Glutamatergic neuron (in vitro differentiated cells): ENCODE data around the gene RFNG. TPM values are rescaled to one million over a fixed set of nuclear protein-coding genes. Genes with fewer than 3 reads are reported as not detected.

Source experiments
- DNase-seq: peaks from one replicate; pipeline ENCODE4 v3.0.0; 2022
- H3K27ac Mint-ChIP-seq: one replicate; pipeline ENCODE4 v1.8.0; 2020; ENCODE audit warnings: mild to moderate bottlenecking, mixed read lengths, inconsistent platforms; ENCODE audit not compliant: unreplicated experiment
- H3K27me3 Mint-ChIP-seq: one replicate; pipeline ENCODE4 v1.8.0; 2020; ENCODE audit warnings: mild to moderate bottlenecking, moderate library complexity, mixed read lengths, inconsistent platforms; ENCODE audit not compliant: unreplicated experiment
- H3K36me3 Mint-ChIP-seq: one replicate; pipeline ENCODE4 v1.8.0; 2020; ENCODE audit warnings: mild to moderate bottlenecking, mixed read lengths, inconsistent platforms; ENCODE audit not compliant: unreplicated experiment
- H3K4me1 Mint-ChIP-seq: one replicate; pipeline ENCODE4 v1.8.0; 2020; ENCODE audit warnings: mild to moderate bottlenecking, low read depth, mixed read lengths, inconsistent platforms; ENCODE audit not compliant: unreplicated experiment
- H3K4me3 Mint-ChIP-seq: one replicate; pipeline ENCODE4 v1.8.0; 2020; ENCODE audit warnings: mild to moderate bottlenecking, mixed read lengths, inconsistent platforms; ENCODE audit not compliant: unreplicated experiment
- H3K9me3 Mint-ChIP-seq: one replicate; pipeline ENCODE4 v1.8.0; 2020; ENCODE audit warnings: mild to moderate bottlenecking, moderate library complexity, mixed read lengths, inconsistent platforms; ENCODE audit not compliant: unreplicated experiment
- CTCF ChIP-seq: fragments of 200-600 bp; sonication (generic); IDR thresholded peaks from one replicate; pipeline ENCODE4 v1.5.0; 2021; ENCODE audit not compliant: partially characterized antibody, unreplicated experiment
- total RNA-seq: library from RNA; stranded (reverse); fragmentation: NEBNext Ultra II Directional; extraction: Animal tissue kit (Norgen Biotek cat#: 25700); gene quantifications from one replicate; pipeline ENCODE4 v1.2.1, GENCODE V29; 2021; ENCODE audit not compliant: unreplicated experiment

The RFNG gene
- total RNA-seq, 1 donor from 2014 or later, result 50.8 TPM

GRCh38 chr17:82092094-82092586 lies 40.5 kb upstream of the RFNG start:
- no peaks in the 10 kb centered on the region for H3K9me3 Mint-ChIP-seq
- no peak for TF ChIP-seq CTCF
- peaks cover 3% of the 10 kb centered on the region for H3K4me1 Mint-ChIP-seq
- no peaks in the 10 kb centered on the region for H3K36me3 Mint-ChIP-seq
- H3K27me3 Mint-ChIP-seq, result no peaks in the 10 kb centered on the region
- no peak overlapping the region for H3K27ac Mint-ChIP-seq
- DNase-seq, result peak; percentile 9
- H3K4me3 Mint-ChIP-seq, result no peak overlapping the region

- TF ChIP-seq CTCF, result no peak
- no peak overlapping the region for H3K4me3 Mint-ChIP-seq
- H3K27ac Mint-ChIP-seq, result no peak overlapping the region
- no peaks in the 10 kb centered on the region for H3K27me3 Mint-ChIP-seq
- no peaks in the 10 kb centered on the region for H3K36me3 Mint-ChIP-seq
- H3K4me1 Mint-ChIP-seq, result peaks cover 3% of the 10 kb centered on the region
- H3K9me3 Mint-ChIP-seq, result no peaks in the 10 kb centered on the region
- peak; percentile 10 for DNase-seq
These were observed 39.9 kb upstream of the RFNG start for GRCh38 chr17:82091264-82092066.

- H3K9me3 Mint-ChIP-seq, result no peaks in the 10 kb centered on the region
- H3K4me3 Mint-ChIP-seq, result no peak overlapping the region
- no peaks in the 10 kb centered on the region for H3K4me1 Mint-ChIP-seq
- no peaks in the 10 kb centered on the region for H3K27me3 Mint-ChIP-seq
- no peaks in the 10 kb centered on the region for H3K36me3 Mint-ChIP-seq
- H3K27ac Mint-ChIP-seq, result no peak overlapping the region
- TF ChIP-seq CTCF, result no peak
- DNase-seq, result no peak
These were observed 39.1 kb upstream of the RFNG start for GRCh38 chr17:82090549-82091263.

- no peak overlapping the region for H3K27ac Mint-ChIP-seq
- DNase-seq, result no peak
- H3K27me3 Mint-ChIP-seq, result no peaks in the 10 kb centered on the region
- H3K4me3 Mint-ChIP-seq, result no peak overlapping the region
- no peak for TF ChIP-seq CTCF
- H3K36me3 Mint-ChIP-seq, result no peaks in the 10 kb centered on the region
- H3K4me1 Mint-ChIP-seq, result no peaks in the 10 kb centered on the region
- no peaks in the 10 kb centered on the region for H3K9me3 Mint-ChIP-seq
These were observed 38.3 kb upstream of the RFNG start for GRCh38 chr17:82089723-82090548.
